ENCODE data around the gene SH3YL1. TPM values are rescaled to one million over a fixed set of nuclear protein-coding genes. Genes with fewer than 3 reads are reported as not detected.

The SH3YL1 gene
- total RNA-seq, 1 experiment from 2014 or later, result 26.5 TPM

GRCh38 chr2:282371-283263 lies 18.8 kb upstream of the SH3YL1 start:
- Histone ChIP-seq H3K27me3 (ENCODE audit: insufficient read depth, low read length) (peaks cover 4% of the 10 kb centered on the region; the same call in 1 of the 2 replicates), H2BK120ac (ENCODE audit: low read depth, low read length, poor library complexity, severe bottlenecking) (no peak overlapping the region), H3K4me1 (ENCODE audit: insufficient read depth, low read length) (peaks cover 16% of the 10 kb centered on the region), H4K20me1 (ENCODE audit: control insufficient read depth, insufficient read depth, insufficient read length) (no peaks in the 10 kb centered on the region), H4K5ac (ENCODE audit: insufficient read length, low read depth, low read length) (no peak overlapping the region), H3K4ac (ENCODE audit: low read depth, low read length) (no peak overlapping the region), H3K9me3 (ENCODE audit: control insufficient read depth, low read depth, low read length) (no peaks in the 10 kb centered on the region), H4K91ac (ENCODE audit: insufficient read length, low read depth, low read length) (no peak overlapping the region), H3K9ac (ENCODE audit: extremely low read depth, insufficient read length, low read length) (no peak overlapping the region), H3T11ph (ENCODE audit: low read length) (no peak overlapping the region), H3K56ac (ENCODE audit: insufficient read length, low read depth, low read length) (no peak overlapping the region), H2BK12ac (ENCODE audit: insufficient read length, low read depth, low read length) (no peak overlapping the region), H3K14ac (ENCODE audit: insufficient read depth, low read length) (no peak overlapping the region), H3K4me2 (ENCODE audit: insufficient read depth, insufficient read length, low read length) (no peak overlapping the region), H3K18ac (ENCODE audit: insufficient read length, low read depth, low read length) (no peak overlapping the region), H2BK15ac (ENCODE audit: low read depth, low read length) (no peak overlapping the region), H3K27ac (ENCODE audit: insufficient read length, low read depth, low read length) (no peak overlapping the region), H3K23ac (ENCODE audit: insufficient read length, low read depth, low read length) (no peak overlapping the region), H2BK5ac (ENCODE audit: insufficient read length, low read length) (no peak overlapping the region), H2AK5ac (ENCODE audit: insufficient read length, low read length) (no peak overlapping the region), H2BK20ac (ENCODE audit: low read depth, low read length, poor library complexity, severe bottlenecking) (no peak overlapping the region), H2AFZ (ENCODE audit: low read length) (no peak overlapping the region), H3K79me1 (ENCODE audit: insufficient read depth, low read depth, low read length, poor library complexity, severe bottlenecking) (no peaks in the 10 kb centered on the region), H3K23me2 (ENCODE audit: insufficient read length, low read depth, low read length, poor library complexity, severe bottlenecking) (peaks cover 6% of the 10 kb centered on the region), H4K8ac (replicated peaks; ENCODE audit: insufficient read length, low read depth, low read length) (no peak overlapping the region), H3K79me2 (ENCODE audit: insufficient read depth, low read length) (no peaks in the 10 kb centered on the region)
- Mint-ChIP-seq H3K27me3 (ENCODE audit: low read depth) (peaks cover 35% of the 10 kb centered on the region), H3K36me3 (ENCODE audit: insufficient read depth in 1 of 3, low read depth in 3 of 3) (peaks cover 24 to 37% (median 37%) of the 10 kb centered on the region in 3 experiments), H3K4me3 (no peak overlapping the region), H3K9me3 (no peaks in the 10 kb centered on the region), H3K27ac (no peak overlapping the region), H3K4me1 (peaks cover 40 to 41% of the 10 kb centered on the region in 2 experiments)
- no peak for DNase-seq
- WGBS (ENCODE audit: extremely low coverage, insufficient read length, low lambda C conversion rate), result no CpG with 5 or more reads among the region's 12 CpGs
- TF ChIP-seq CTCF (conservative IDR thresholded peaks at IDR 0.05), result no peak

Measured in H9 (cell line).